ENCODE measurements around the gene MYL12A. TPM values are rescaled to one million over a fixed set of nuclear protein-coding genes. Genes with fewer than 3 reads are reported as not detected.

Gene MYL12A
- total and polyA plus RNA-seq, 2 of the 8 experiments (the other 6 are each of a cell fraction or from before 2014, with no cell fraction given) = 188 to 247 TPM

DNA sequence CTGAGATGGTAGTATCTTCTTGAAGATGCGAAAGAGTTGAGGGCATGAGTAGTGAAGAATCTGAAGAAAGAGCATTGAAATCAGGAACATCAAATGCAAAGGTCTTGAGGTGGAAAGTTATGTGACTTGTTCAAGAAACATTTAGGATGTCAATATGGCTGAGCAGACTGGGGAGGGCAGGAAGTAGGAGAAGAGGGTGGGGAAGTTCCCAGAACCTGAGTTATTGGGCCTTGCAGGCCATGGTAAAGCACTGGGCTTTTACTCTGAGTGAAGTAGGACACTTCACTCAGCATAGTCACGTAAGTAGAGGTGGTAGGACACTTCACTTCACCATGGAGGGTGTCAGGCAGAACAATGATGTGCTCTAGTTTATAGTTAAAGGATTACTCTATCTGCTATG is 11.8 kb upstream of the MYL12A start:
- Histone ChIP-seq H3K18ac (ENCODE audit: extremely low read depth, low read length) (no peak overlapping the region), H3K79me2 (ENCODE audit: control insufficient read depth in 1 of 2, insufficient read depth in 2 of 2, low read length in 2 of 2) (no peaks in the 10 kb centered on the region), H3K14ac (ENCODE audit: insufficient read length) (no peak overlapping the region), H2BK15ac (ENCODE audit: low read length) (no peak overlapping the region; the same call in 1 of the 2 replicates), H2AFZ (ENCODE audit: low read length) (no peak overlapping the region), H4K8ac (ENCODE audit: extremely low read depth, insufficient read depth, low read length) (no peak overlapping the region), H3K9me3 (ENCODE audit: insufficient read depth in 2 of 2, low read depth in 1 of 2, low read length in 1 of 2) (peaks cover 3 to 5% of the 10 kb centered on the region in 2 experiments; a peak in 2 of 4 replicates), H3K4me3 (ENCODE audit: extremely low read depth in 1 of 4, insufficient read depth in 2 of 4, low read depth in 3 of 4, low read length in 4 of 4) (no peak overlapping the region), H3K9ac (replicated peaks in 1 of 4; ENCODE audit: extremely low read depth in 1 of 4, low read depth in 3 of 4, low read length in 3 of 4) (no peak overlapping the region), H2BK12ac (ENCODE audit: low read depth, low read length) (no peak overlapping the region), H2AK5ac (ENCODE audit: low read depth, low read length) (no peak overlapping the region), H3K23ac (ENCODE audit: insufficient read length) (no peak overlapping the region), H2BK120ac (replicated peaks; ENCODE audit: low read depth, low read length) (no peak overlapping the region), H3K79me1 (ENCODE audit: low read depth, low read length) (no peaks in the 10 kb centered on the region), H2BK5ac (ENCODE audit: low read depth, low read length) (no peak overlapping the region), H3K27me3 (replicated peaks in 1 of 4; ENCODE audit: control insufficient read depth in 3 of 4, extremely low read depth in 1 of 4, insufficient read depth in 3 of 4, low read length in 3 of 4) (no peaks in the 10 kb centered on the region), H3K36me3 (ENCODE audit: control insufficient read depth in 2 of 4, insufficient read depth in 4 of 4, low read length in 3 of 4) (no peaks in the 10 kb centered on the region), H3K4ac (replicated peaks; ENCODE audit: insufficient read length, low read depth, low read length) (no peak overlapping the region), H4K91ac (replicated peaks; ENCODE audit: insufficient read length, low read length) (no peak overlapping the region), H3K4me1 (replicated peaks in 1 of 4; ENCODE audit: control insufficient read depth in 3 of 4, insufficient read depth in 4 of 4, low read length in 3 of 4) (peaks cover 0 to 4% (median 2%) of the 10 kb centered on the region in 4 experiments; a peak in 3 of 7 replicates), H4K20me1 (replicated peaks in 1 of 2; ENCODE audit: control insufficient read depth in 1 of 2, insufficient read depth in 2 of 2, low read length in 2 of 2) (no peaks in the 10 kb centered on the region), H3K23me2 (ENCODE audit: low read depth, low read length) (no peaks in the 10 kb centered on the region), H3K27ac (ENCODE audit: low read depth, low read length) (no peak overlapping the region), H3K4me2 (ENCODE audit: insufficient read depth in 1 of 2, low read depth in 2 of 2, low read length in 2 of 2) (no peak overlapping the region), H2BK20ac (ENCODE audit: low read length) (no peak overlapping the region), H3K56ac (replicated peaks; ENCODE audit: insufficient read length, low read depth, low read length) (no peak overlapping the region), H4K5ac (ENCODE audit: insufficient read length, low read depth, low read length) (no peak overlapping the region)
- CTCF ChIA-PET (ENCODE audit: partially characterized antibody) = interaction anchor here (2.7 kb wide), 1 partner anchor 10 kb away, joined by 13 read pairs; no protein-coding TSS in a partner anchor
- 95% methylated on average over 2 of the region's 2 CpGs; no CpG with 5 or more reads in 1 of the 2 experiments for WGBS, 2 experiments (ENCODE audit: extremely low coverage in 1 of 2, insufficient coverage in 1 of 2, insufficient read length in 1 of 2, insufficient replicate concordance in 2 of 2, low coverage in 1 of 2, low lambda C conversion rate in 2 of 2, missing lambda C conversion rate in 1 of 2)
- DNase-seq (ENCODE audit: low read depth in 1 of 2, low spot score in 2 of 2) = no peak
- no peak for FAIRE-seq
- POLR2A ChIA-PET (ENCODE audit: partially characterized antibody) = no interaction called here
- no peak for TF ChIP-seq EZH2 (IDR thresholded peaks at IDR 0.05; ENCODE audit: low read depth, low read length, severe bottlenecking)
- TF ChIP-seq, protein P1, sequence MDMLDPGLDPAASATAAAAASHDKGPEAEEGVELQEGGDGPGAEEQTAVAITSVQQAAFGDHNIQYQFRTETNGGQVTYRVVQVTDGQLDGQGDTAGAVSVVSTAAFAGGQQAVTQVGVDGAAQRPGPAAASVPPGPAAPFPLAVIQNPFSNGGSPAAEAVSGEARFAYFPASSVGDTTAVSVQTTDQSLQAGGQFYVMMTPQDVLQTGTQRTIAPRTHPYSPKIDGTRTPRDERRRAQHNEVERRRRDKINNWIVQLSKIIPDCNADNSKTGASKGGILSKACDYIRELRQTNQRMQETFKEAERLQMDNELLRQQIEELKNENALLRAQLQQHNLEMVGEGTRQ (IDR thresholded peaks at IDR 0.05; ENCODE audit: low read length) = no peak
- TF ChIP-seq, protein P2, sequence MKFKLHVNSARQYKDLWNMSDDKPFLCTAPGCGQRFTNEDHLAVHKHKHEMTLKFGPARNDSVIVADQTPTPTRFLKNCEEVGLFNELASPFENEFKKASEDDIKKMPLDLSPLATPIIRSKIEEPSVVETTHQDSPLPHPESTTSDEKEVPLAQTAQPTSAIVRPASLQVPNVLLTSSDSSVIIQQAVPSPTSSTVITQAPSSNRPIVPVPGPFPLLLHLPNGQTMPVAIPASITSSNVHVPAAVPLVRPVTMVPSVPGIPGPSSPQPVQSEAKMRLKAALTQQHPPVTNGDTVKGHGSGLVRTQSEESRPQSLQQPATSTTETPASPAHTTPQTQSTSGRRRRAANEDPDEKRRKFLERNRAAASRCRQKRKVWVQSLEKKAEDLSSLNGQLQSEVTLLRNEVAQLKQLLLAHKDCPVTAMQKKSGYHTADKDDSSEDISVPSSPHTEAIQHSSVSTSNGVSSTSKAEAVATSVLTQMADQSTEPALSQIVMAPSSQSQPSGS (IDR thresholded peaks at IDR 0.05; ENCODE audit: low read length) = no peak
- TF ChIP-seq RAD21 (IDR thresholded peaks at IDR 0.05 in 1 of 2, conservative IDR thresholded peaks at IDR 0.05 in 1 of 2; ENCODE audit: low read depth in 2 of 2, low read length in 2 of 2) = no peak
- TF ChIP-seq RNF2 (IDR thresholded peaks at IDR 0.05; ENCODE audit: borderline replicate concordance, low read depth, low read length, missing control alignments, poor library complexity, severe bottlenecking) = no peak
- TF ChIP-seq RBBP5 (IDR thresholded peaks at IDR 0.05; ENCODE audit: borderline replicate concordance, low read depth, low read length) = no peak
- no peak for TF ChIP-seq BRCA1 (IDR thresholded peaks at IDR 0.05; ENCODE audit: low read depth, low read length)
- no peak for TF ChIP-seq KDM1A (IDR thresholded peaks at IDR 0.05; ENCODE audit: borderline replicate concordance, low read length)
- TF ChIP-seq RFX5 (IDR thresholded peaks at IDR 0.05; ENCODE audit: borderline replicate concordance, low read depth, low read length) = no peak
